ENCODE results near the gene TEX261. TPM values are rescaled to one million over a fixed set of nuclear protein-coding genes. Genes with fewer than 3 reads are reported as not detected.
"Not testable (repeated sequence)": the region's sequence is repeated elsewhere in the genome, so short reads cannot be mapped to it uniquely, and the experiment has no call there.

TEX261 gene
- total RNA-seq, 2 donors from 2014 or later: 16.6 to 19.1 TPM

DNA sequence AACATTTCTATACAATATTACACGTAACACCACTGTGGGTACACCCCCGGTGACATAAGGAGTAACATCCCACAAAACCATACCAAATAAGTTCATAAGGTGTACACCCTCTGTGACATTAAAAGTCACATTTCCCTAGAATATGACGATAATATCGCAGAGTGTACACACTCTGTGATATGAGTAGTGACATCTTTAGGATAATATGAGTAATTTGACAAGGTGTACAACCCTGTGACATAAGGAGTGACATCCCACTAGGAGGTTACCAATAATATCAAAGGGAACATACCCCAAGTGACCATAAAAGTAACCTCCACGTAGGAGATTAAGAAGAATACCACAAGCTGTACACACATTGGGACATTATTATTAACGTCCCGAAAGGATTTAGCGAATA is 24.0 kb upstream of the TEX261 start:
- DNase-seq (no peak), ATAC-seq (no peak)
- intact Hi-C loops (cut with DNase I): no loop called here
- TF ChIP-seq, protein P1, sequence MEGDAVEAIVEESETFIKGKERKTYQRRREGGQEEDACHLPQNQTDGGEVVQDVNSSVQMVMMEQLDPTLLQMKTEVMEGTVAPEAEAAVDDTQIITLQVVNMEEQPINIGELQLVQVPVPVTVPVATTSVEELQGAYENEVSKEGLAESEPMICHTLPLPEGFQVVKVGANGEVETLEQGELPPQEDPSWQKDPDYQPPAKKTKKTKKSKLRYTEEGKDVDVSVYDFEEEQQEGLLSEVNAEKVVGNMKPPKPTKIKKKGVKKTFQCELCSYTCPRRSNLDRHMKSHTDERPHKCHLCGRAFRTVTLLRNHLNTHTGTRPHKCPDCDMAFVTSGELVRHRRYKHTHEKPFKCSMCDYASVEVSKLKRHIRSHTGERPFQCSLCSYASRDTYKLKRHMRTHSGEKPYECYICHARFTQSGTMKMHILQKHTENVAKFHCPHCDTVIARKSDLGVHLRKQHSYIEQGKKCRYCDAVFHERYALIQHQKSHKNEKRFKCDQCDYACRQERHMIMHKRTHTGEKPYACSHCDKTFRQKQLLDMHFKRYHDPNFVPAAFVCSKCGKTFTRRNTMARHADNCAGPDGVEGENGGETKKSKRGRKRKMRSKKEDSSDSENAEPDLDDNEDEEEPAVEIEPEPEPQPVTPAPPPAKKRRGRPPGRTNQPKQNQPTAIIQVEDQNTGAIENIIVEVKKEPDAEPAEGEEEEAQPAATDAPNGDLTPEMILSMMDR (IDR thresholded peaks at IDR 0.05): no peak
- TF ChIP-seq POLR2A (IDR thresholded peaks at IDR 0.05): no peak
- H3K4me3 ChIP-seq: no peak overlapping the region
- no peaks in the 10 kb centered on the region for H3K9me3 ChIP-seq
- WGBS, 2 donors: 71 to 75% methylated on average over 8 of the region's 8 CpGs
- H3K27me3 ChIP-seq: no peaks in the 10 kb centered on the region
- H3K27ac ChIP-seq: no peak overlapping the region
- no peaks in the 10 kb centered on the region for H3K36me3 ChIP-seq (replicated peaks in 1 of 2; ENCODE audit: insufficient read depth in 1 of 2, low read depth in 2 of 2)
- H3K4me1 ChIP-seq: peaks cover 7% of the 10 kb centered on the region

DNA sequence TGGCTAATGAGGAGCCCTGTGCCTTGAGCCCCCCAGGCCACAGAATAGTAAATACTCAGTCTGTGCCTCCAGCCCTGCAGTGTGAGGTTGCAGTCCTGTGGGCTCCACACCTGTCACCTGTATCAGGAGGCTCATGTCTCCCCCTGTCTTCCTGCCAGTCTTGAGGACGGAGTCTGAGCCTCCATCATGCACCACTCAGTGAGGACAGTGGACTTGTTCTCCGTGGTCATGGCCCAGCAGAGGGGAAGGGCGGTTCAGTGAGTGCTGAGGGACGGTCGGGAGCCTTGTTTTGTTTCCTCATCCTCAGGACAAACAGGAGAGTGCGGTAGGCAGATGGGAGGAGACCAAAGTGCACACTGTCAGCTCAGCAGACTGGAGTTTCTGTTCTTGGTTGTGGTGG is 17.1 kb upstream of the TEX261 start:
- WGBS, 2 donors: 11 to 15% methylated on average over 6 of the region's 6 CpGs
- intact Hi-C loops (cut with DNase I); DNase-seq; ATAC-seq; H3K27ac ChIP-seq; H3K27me3 ChIP-seq; H3K4me1 ChIP-seq; H3K4me3 ChIP-seq; H3K36me3 ChIP-seq (replicated peaks in 1 of 2; ENCODE audit: insufficient read depth in 1 of 2, low read depth in 2 of 2); H3K9me3 ChIP-seq: not testable (repeated sequence)

DNA sequence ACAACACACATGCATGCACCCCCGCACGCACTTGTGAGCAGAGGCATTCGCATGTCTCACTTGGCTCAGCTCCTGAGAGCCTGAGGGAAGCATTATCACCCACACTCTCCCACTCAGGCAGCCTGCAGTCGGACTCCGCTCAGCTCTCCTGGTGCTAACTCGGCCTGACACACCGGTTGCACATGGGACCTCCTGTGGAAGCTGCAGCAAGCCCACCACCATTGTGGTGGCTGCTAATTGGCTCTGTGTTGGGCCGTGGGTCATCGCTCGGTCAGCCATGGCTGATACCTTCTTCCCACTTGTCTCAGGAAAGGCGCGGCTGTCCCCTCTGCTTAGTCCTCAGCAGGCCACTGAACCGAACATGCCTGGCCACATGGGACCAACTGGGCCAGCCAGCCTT is 13.7 kb upstream of the TEX261 start:
- Histone ChIP-seq H3K27ac (no peak overlapping the region), H3K4me3 (no peak overlapping the region), H3K27me3 (no peaks in the 10 kb centered on the region), H3K4me1 (no peaks in the 10 kb centered on the region), H3K9me3 (no peaks in the 10 kb centered on the region), H3K36me3 (replicated peaks in 1 of 2; ENCODE audit: insufficient read depth in 1 of 2, low read depth in 2 of 2) (no peaks in the 10 kb centered on the region)
- intact Hi-C loops (cut with DNase I): no loop called here
- WGBS, 2 donors: 80 to 90% methylated on average over 1 to 11 of the region's 13 CpGs
- ATAC-seq: no peak
- no peak for TF ChIP-seq POLR2A (IDR thresholded peaks at IDR 0.05)
- TF ChIP-seq, protein P1 (IDR thresholded peaks at IDR 0.05): no peak
- DNase-seq: no peak

DNA sequence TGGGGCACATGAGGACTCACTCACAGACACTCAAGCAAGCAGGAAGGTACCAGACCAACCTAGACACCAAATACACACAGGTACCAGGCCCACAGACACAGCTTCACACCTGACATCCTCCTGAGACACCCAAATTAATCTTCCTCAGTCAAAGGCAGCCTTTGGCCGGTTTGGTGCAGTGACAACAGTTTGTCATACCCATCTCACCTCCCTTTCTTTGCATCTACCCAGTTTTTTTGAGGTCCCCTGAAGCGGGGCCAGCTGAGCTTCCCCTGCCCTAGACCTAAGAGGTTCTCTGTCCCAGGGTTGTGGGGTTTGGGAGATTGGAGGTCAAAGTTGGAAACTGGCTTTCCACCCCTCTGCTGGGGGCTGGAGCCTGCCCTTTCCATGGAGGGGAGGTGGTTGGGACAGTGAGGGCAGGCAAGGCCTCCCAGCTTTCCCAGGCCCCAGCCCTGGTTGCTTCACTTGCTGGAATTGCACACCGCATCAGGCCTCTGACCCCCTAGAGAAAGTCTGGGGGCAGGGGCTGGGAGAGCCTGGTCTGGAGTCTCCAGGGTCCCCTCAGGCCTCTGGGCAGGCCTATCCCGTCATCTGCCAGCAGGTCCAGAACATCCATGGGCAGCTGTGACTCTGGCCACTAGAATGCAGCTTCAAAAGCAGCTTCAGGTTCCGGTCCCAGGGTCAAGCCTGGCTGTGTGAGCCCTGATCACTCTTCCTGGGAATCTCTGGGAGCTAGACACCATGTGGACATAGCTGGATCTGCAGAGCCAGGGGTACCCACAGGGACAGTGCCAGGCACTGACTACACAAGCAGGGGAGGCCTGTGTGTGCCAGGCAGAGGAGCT is 12.5 kb upstream of the TEX261 start:
- no peak for TF ChIP-seq POLR2A (IDR thresholded peaks at IDR 0.05)
- TF ChIP-seq, protein P1 (IDR thresholded peaks at IDR 0.05): no peak
- DNase-seq: no peak
- no peak for ATAC-seq
- Histone ChIP-seq H3K36me3 (replicated peaks in 1 of 2; ENCODE audit: insufficient read depth in 1 of 2, low read depth in 2 of 2) (no peaks in the 10 kb centered on the region), H3K4me3 (no peak overlapping the region), H3K9me3 (no peaks in the 10 kb centered on the region), H3K27ac (no peak overlapping the region), H3K4me1 (no peaks in the 10 kb centered on the region), H3K27me3 (no peaks in the 10 kb centered on the region)
- WGBS, 2 donors: 71 to 78% methylated on average over 2 to 5 of the region's 5 CpGs
- intact Hi-C loops (cut with DNase I): no loop called here

DNA sequence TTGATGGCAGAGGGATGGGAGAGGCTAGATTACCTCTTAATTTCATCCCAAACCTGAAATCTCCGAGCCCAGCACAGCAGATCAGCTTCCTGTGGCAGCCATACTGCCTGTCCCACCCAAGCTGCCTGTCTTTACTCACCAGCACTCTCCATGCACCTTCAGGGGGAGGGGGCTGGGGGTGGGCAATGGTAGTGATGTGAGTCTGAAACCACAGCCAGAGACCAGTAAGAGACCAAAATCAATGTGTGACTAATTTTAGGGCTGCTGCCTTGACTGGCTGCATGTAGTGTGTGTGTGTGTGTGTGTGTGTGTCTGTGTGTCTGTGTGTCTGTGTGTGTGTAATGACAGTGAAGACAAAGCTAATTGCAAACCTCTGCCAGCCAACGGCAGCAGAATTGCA is 11.7 kb upstream of the TEX261 start:
- Histone ChIP-seq H3K4me1 (peaks cover under 1% of the 10 kb centered on the region), H3K9me3 (no peaks in the 10 kb centered on the region), H3K27me3 (no peaks in the 10 kb centered on the region), H3K4me3 (no peak overlapping the region), H3K27ac (no peak overlapping the region), H3K36me3 (replicated peaks in 1 of 2; ENCODE audit: insufficient read depth in 1 of 2, low read depth in 2 of 2) (no peaks in the 10 kb centered on the region)
- no peak for TF ChIP-seq POLR2A (IDR thresholded peaks at IDR 0.05)
- TF ChIP-seq, protein P1 (IDR thresholded peaks at IDR 0.05): no peak
- intact Hi-C loops (cut with DNase I): no loop called here
- no peak for DNase-seq
- WGBS, 2 donors: 30 to 33% methylated on average over 2 of the region's 2 CpGs
- no peak for ATAC-seq

Measured in body of pancreas (tissue), 4 donors.